Prostate gland (tissue), 2 donors: ENCODE results near the gene SUGCT.

Source experiments
- POLR2A ChIP-seq: fragments of 450-650 bp; IDR thresholded peaks from one replicate; pipeline ENCODE4 v1.6.1; 2016; ENCODE audit warnings: antibody characterized with exemption, mild to moderate bottlenecking
- TF ChIP-seq, protein P1 (sequence below), 4 experiments: fragments of 200-600 bp in 2 of 4; fragments of 450-650 bp in 2 of 4; sonication (generic) in 2 of 4; IDR thresholded peaks; 1 replicate in 3 of 4; 2 replicates in 1 of 4; pipeline ENCODE4 v1.5.1; 2016 to 2019; ENCODE audit warnings: antibody characterized with exemption in 4 of 4, mild to moderate bottlenecking in 2 of 4, moderate library complexity in 2 of 4

DNA sequence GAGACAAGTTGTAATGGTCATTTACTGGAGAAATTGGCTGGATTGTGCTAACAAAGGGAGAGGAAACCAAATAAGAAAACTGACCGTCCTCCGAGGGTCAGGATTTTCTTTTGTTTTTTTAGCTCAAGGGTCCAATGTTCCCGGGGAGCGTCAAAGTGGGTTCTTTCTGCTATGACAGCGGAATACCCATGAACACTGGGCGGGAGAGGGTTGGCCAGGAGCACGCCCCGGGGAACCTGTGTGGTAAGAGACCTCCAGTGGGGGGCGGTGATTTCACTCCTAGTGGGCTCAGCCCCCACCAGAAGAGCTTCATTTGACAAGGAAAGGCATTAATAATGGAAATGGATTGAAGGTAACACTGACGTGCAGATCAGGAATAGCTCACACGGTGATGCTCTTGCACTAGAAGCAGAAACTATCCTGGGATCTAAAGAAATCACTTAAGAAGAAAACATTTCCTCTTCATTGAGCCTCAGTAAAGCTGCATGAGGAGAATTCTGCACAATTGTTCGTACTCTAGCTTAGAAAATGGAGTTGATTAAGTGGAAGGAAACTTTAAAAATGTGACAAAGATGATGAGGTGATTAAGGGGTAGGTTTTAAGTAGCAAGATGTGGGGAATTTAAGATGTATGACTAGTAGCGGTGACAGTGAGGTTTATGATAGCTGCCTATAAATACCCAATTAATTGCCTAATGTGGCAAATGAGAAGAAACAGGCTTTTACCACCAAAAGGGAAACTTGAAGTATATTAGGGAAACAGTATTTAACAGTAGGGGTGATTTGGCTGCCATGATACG is 627.2 kb downstream of the SUGCT start:
- no peak for TF ChIP-seq POLR2A
- TF ChIP-seq, protein P1, sequence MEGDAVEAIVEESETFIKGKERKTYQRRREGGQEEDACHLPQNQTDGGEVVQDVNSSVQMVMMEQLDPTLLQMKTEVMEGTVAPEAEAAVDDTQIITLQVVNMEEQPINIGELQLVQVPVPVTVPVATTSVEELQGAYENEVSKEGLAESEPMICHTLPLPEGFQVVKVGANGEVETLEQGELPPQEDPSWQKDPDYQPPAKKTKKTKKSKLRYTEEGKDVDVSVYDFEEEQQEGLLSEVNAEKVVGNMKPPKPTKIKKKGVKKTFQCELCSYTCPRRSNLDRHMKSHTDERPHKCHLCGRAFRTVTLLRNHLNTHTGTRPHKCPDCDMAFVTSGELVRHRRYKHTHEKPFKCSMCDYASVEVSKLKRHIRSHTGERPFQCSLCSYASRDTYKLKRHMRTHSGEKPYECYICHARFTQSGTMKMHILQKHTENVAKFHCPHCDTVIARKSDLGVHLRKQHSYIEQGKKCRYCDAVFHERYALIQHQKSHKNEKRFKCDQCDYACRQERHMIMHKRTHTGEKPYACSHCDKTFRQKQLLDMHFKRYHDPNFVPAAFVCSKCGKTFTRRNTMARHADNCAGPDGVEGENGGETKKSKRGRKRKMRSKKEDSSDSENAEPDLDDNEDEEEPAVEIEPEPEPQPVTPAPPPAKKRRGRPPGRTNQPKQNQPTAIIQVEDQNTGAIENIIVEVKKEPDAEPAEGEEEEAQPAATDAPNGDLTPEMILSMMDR (IDR thresholded peaks at IDR 0.05): peak in 1 of 4 experiments; percentile 21
